Astrocyte of the cerebellum (primary cell): ENCODE data around the gene METTL26.
A peak's percentile ranks its signal among the peaks of the same experiment; 100 is the strongest.
"Not testable (repeated sequence)": the region's sequence is repeated elsewhere in the genome, so short reads cannot be mapped to it uniquely, and the experiment has no call there.

Experiments used
- DNase-seq: peaks from one replicate; pipeline ENCODE4 v3.0.0-alpha.2; 2011; ENCODE audit warnings: low read depth
- H3K4me3 ChIP-seq: 2 replicates; pipeline ENCODE4 v1.5.1; 2011; ENCODE audit warnings: mild to moderate bottlenecking, low read depth, low read length, moderate library complexity
- CTCF ChIP-seq: IDR thresholded peaks from 2 replicates; pipeline ENCODE4 v1.5.1; 2012; ENCODE audit warnings: low read length, low read depth, moderate library complexity, mild to moderate bottlenecking; ENCODE audit errors: missing control alignments
- in situ Hi-C: cut with HindIII; loops from 2 replicates; pipeline ENCODE4 v1.10.0; 2017; ENCODE audit warnings: low sequenced_read_pairs

METTL26 gene

GRCh38 chr16:606656-607307 is 29.3 kb downstream of the METTL26 start:
- no peak for DNase-seq

DNA sequence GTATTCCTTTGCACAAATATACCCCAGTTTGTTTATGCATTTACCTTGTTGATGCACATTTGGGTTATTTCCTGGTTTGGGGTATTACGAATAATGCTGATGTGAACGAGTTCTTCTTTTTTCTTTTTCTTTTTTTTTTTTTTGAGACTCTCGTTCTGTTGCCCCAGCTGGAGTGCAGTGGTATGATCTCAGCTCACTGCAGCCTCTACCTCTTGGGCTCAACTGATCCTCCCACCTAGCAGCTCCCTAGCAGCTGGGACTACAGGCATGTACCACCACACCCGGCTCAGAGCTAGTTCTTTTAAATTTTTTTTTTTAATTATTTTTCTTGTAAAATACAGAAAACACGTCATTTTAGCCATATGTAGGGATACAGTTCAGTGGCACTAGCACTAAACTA is 32.2 kb downstream of the METTL26 start:
- no peak for TF ChIP-seq CTCF
- in situ Hi-C loops, result no loop called here
- no peak overlapping the region for H3K4me3 ChIP-seq
- no peak for DNase-seq

More at GRCh38 chr16:606656-607307, 29.3 kb downstream of the METTL26 start:
- H3K4me3 ChIP-seq, result no peak overlapping the region
- in situ Hi-C loops, result no loop called here
- no peak for TF ChIP-seq CTCF

GRCh38 chr16:600781-601180 is 35.3 kb downstream of the METTL26 start:
- in situ Hi-C loops, result no loop called here
- no peak for DNase-seq
- peak; percentile 50 for TF ChIP-seq CTCF
- H3K4me3 ChIP-seq, result no peak overlapping the region

- in situ Hi-C loops, result no loop called here
- no peak for DNase-seq
- H3K4me3 ChIP-seq, result no peak overlapping the region
- TF ChIP-seq CTCF, result no peak
Measured at GRCh38 chr16:598823-599739, 37.0 kb downstream of the METTL26 start.

DNA sequence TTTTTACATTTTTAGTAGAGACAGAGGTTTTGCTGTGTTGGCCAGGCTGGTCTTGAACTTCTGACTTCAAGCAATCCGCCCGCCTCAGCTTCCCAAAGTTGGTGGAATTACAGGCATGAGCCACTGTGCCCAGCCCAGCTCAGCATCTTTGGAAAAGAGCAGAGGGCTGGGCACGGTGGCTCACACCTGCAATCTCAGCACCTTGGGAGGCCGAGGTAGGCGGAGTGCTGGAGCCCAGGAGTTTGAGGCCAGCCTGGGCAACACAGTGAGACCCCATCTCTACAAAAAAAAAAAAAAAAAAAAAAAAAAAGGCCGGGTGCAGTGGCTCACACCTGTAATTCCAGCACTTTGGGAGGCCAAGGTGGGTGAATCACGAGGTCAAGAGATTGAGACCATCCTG is 38.5 kb downstream of the METTL26 start:
- DNase-seq, H3K4me3 ChIP-seq, in situ Hi-C loops: not testable (repeated sequence)

- DNase-seq, result no peak
- in situ Hi-C loops, result no loop called here
- TF ChIP-seq CTCF, result no peak
- H3K4me3 ChIP-seq, result no peak overlapping the region
Measured at GRCh38 chr16:596736-597060, 39.4 kb downstream of the METTL26 start.
